Right lobe of liver (tissue), 6 donors: ENCODE measurements around the gene SHANK2. TPM values are rescaled to one million over a fixed set of nuclear protein-coding genes. Genes with fewer than 3 reads are reported as not detected.

Experiments used
- ATAC-seq, 4 donors: fragments of 200-7000 bp; cut with Tn5 transposase; one replicate each; pipeline ENCODE4 v1.9.1; 2020; ENCODE audit warnings: mild to moderate bottlenecking in 4 of 4, moderate library complexity in 4 of 4
- DNase-seq, 3 donors: peaks; one replicate each; pipeline ENCODE4 v3.0.0-alpha.2; 2020
- H3K27ac ChIP-seq, 3 donors: fragments of 200-600 bp; one replicate each; pipeline ENCODE4 v1.8.0; 2022
- H3K27me3 ChIP-seq, 2 donors: fragments of 200-600 bp; one replicate each; pipeline ENCODE4 v1.8.0; 2022
- H3K36me3 ChIP-seq, 4 donors: fragments of 200-600 bp; sonication (generic) in 1 of 4; one replicate each; pipeline versions ENCODE4 v1.5.1 to v1.8.0; 2017 to 2022; ENCODE audit warnings: control low read depth in 1 of 4
- H3K4me1 ChIP-seq, 4 donors: fragments of 200-600 bp; sonication (generic) in 1 of 4; one replicate each; pipeline versions ENCODE4 v1.5.1 to v1.8.0; 2017 to 2022; ENCODE audit warnings: control low read depth in 1 of 4
- H3K4me3 ChIP-seq, 3 donors: fragments of 200-600 bp; one replicate each; pipeline ENCODE4 v1.8.0; 2022
- H3K9me3 ChIP-seq, 4 donors: fragments of 200-600 bp; sonication (generic) in 1 of 4; one replicate each; pipeline versions ENCODE4 v1.5.1 to v1.8.0; 2017 to 2022; ENCODE audit warnings: control low read depth in 1 of 4
- POLR2A ChIP-seq: fragments of 450-650 bp; IDR thresholded peaks from one replicate; pipeline ENCODE4 v1.6.1; 2017; ENCODE audit warnings: antibody characterized with exemption, mild to moderate bottlenecking
- WGBS: methylation state at CpG from one replicate; pipeline ENCODE4 v1.1.6; 2018; ENCODE audit warnings: low coverage, low lambda C conversion rate; ENCODE audit not compliant: insufficient coverage; ENCODE audit errors: missing lambda C conversion rate; 5-methylcytosine and 5-hydroxymethylcytosine counted together
- intact Hi-C, 2 donors: fragments of 100-400 bp; cut with DNase I; formaldehyde crosslinking; loops; one replicate each; pipeline versions ENCODE4 v1.11.2 to v1.14.1; 2022
- total RNA-seq, 6 experiments: library from RNA; depleted of rRNA in 2 of 6; stranded (reverse); fragments of >200 nt in 2 of 6; fragmentation: NEBNext Ultra II Directional in 3 of 6; extraction: Animal tissue kit (Norgen Biotek cat#: 25700) in 3 of 6; gene quantifications; one replicate each; pipeline versions ENCODE4 v1.1.0 to v1.2.4, GENCODE V29; 2016 to 2023
- TF ChIP-seq, protein P1 (sequence below), 4 donors: fragments of 200-600 bp in 3 of 4; fragments of 450-650 bp in 1 of 4; IDR thresholded peaks; one replicate each; pipeline versions ENCODE4 v1.5.1 to v1.8.0; 2016 to 2022; ENCODE audit warnings: antibody characterized with exemption in 4 of 4, mild to moderate bottlenecking in 2 of 4
- donor health status: DM: no; HTN: yes; CAD: no.
- donor health status: DM: no; HTN: no; CAD: no.
- donor health status: DM: no; HTN: no; CAD: no.
- donor health status: DM: no; HTN: yes; CAD: no.
- donor health status: DM: no; HTN: yes; CAD: no.

Gene SHANK2
- total RNA-seq, 6 experiments from 2014 or later, result 21.9 to 50.3 (median 30.9) TPM

DNA sequence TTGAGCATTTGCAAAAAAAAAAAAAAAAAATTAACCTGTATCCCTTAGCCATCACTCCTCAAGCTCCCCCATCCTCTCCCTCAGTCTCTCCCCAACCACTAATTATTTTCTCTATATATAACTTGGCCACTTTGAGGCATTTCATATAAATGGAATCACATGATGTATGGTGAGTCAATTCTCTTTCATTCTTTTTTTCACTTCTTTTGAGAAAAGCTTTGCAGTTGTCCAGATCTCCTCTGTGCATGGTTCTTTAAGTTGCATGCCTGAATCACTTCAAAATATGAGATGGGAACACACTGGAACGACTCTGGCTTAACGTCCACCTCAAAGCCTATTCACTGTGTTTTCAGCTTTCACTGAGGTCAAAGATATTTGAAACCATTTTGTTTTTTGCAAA, 40.7 kb downstream of the SHANK2 start:
- WGBS, result 87% methylated on average over 2 of the region's 2 CpGs
- Histone ChIP-seq H3K4me3 (no peak overlapping the region), H3K27ac (no peak overlapping the region), H3K4me1 (peaks cover 0 to 48% (median 23%) of the 10 kb centered on the region in 4 donors), H3K36me3 (no peaks in the 10 kb centered on the region), H3K27me3 (no peaks in the 10 kb centered on the region), H3K9me3 (no peaks in the 10 kb centered on the region)
- DNase-seq (peak in 1 of 3 donors; percentile 7), ATAC-seq (no peak)
- intact Hi-C loops, result no loop called here
- TF ChIP-seq POLR2A, result no peak

DNA sequence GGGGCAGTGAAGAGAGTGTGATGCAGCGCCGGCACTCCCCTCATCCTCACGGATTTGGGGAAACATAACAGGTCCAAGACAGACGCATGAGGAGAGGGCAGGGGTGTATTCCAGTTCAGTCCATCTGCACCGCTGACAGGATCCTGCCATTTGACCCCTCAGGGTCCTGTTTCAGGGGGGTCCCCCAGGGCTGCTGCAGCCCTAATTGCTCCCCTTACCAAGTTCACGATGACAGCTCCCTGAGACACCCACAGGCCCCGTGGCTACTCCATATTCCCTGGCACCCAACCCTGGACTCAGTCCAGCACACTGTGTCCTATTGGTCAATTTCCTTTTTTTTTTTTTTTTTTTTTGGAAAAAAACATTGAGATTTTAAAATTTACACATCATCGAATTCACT, 41.5 kb downstream of the SHANK2 start:
- intact Hi-C loops, result no loop called here
- DNase-seq, result peak in 1 of 3 donors; percentile 69

DNA sequence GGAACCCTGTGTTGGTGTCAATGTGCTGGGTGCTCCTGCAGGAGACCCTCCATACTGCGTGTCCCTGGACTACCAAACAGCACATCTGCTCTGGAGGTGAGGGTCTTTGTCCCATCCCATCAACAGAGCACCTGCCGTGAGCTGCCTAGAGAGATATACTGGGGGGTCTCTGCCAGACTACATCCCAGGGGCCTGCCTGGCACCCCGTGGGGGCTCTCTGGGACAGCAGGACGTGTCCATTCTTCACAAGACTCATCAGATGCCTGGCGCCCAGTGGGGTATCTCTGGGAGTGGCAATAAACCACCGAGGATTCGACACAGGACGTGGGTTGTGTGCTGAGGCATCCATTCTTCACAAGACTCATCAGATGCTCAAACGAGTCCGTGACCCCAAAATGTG, 42.7 kb downstream of the SHANK2 start:
- H3K4me1 ChIP-seq, result peaks cover 0 to 57% (median 26%) of the 10 kb centered on the region in 4 donors
- intact Hi-C loops, result no loop called here

More for the DNA sequence above, 41.5 kb downstream of the SHANK2 start:
- H3K4me3 ChIP-seq, result no peak overlapping the region
- peak overlapping the region in 1 of 3 donors; percentile 24 for H3K27ac ChIP-seq
- WGBS, result 51% methylated on average over 7 of the region's 8 CpGs
- ATAC-seq, result no peak
- no peaks in the 10 kb centered on the region for H3K36me3 ChIP-seq
- H3K4me1 ChIP-seq, result peaks cover 0 to 54% (median 26%) of the 10 kb centered on the region in 4 donors
- H3K27me3 ChIP-seq, result no peaks in the 10 kb centered on the region
- H3K9me3 ChIP-seq, result no peaks in the 10 kb centered on the region
- TF ChIP-seq POLR2A, result no peak
- TF ChIP-seq, protein P1, sequence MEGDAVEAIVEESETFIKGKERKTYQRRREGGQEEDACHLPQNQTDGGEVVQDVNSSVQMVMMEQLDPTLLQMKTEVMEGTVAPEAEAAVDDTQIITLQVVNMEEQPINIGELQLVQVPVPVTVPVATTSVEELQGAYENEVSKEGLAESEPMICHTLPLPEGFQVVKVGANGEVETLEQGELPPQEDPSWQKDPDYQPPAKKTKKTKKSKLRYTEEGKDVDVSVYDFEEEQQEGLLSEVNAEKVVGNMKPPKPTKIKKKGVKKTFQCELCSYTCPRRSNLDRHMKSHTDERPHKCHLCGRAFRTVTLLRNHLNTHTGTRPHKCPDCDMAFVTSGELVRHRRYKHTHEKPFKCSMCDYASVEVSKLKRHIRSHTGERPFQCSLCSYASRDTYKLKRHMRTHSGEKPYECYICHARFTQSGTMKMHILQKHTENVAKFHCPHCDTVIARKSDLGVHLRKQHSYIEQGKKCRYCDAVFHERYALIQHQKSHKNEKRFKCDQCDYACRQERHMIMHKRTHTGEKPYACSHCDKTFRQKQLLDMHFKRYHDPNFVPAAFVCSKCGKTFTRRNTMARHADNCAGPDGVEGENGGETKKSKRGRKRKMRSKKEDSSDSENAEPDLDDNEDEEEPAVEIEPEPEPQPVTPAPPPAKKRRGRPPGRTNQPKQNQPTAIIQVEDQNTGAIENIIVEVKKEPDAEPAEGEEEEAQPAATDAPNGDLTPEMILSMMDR (IDR thresholded peaks at IDR 0.05), result no peak

DNA sequence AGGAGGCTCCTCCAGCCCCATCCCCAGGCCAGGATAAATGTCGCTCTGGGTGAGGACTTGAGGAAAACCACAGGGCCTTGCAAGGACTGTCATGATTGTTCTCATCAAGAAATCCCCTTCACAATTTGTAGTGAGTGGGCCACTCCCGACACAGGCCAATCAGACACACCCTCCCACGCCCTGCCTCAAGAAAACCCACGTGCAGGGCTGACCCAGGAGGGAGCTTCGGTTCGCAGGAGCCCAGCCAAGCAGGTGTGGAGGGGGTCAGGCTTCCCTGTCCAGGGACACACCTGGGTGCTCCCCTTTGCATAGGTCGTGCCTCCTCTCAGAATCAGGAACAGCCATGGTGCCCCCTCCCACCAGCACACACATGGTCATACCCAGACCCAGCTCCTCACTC, 43.2 kb downstream of the SHANK2 start:
- no peak for DNase-seq
- no peak for ATAC-seq
- Histone ChIP-seq H3K4me3 (no peak overlapping the region), H3K9me3 (no peaks in the 10 kb centered on the region), H3K27ac (peak overlapping the region in 2 of 3 donors; percentile 85 to 92), H3K4me1 (peaks cover 0 to 57% (median 26%) of the 10 kb centered on the region in 4 donors), H3K36me3 (no peaks in the 10 kb centered on the region), H3K27me3 (no peaks in the 10 kb centered on the region)
- no peak for TF ChIP-seq POLR2A
- TF ChIP-seq, protein P1 (IDR thresholded peaks at IDR 0.05), result no peak
- intact Hi-C loops, result no loop called here
- no CpG with 5 or more reads among the region's 7 CpGs for WGBS

More for the DNA sequence above, 42.7 kb downstream of the SHANK2 start:
- no peaks in the 10 kb centered on the region for H3K9me3 ChIP-seq
- no peak overlapping the region for H3K27ac ChIP-seq
- 69% methylated on average over 6 of the region's 10 CpGs for WGBS
- H3K4me3 ChIP-seq, result no peak overlapping the region
- TF ChIP-seq POLR2A, result no peak
- TF ChIP-seq, protein P1 (IDR thresholded peaks at IDR 0.05), result no peak
- no peaks in the 10 kb centered on the region for H3K27me3 ChIP-seq
- DNase-seq (peak in 1 of 3 donors; percentile 34), ATAC-seq (no peak)
- H3K36me3 ChIP-seq, result no peaks in the 10 kb centered on the region

DNA sequence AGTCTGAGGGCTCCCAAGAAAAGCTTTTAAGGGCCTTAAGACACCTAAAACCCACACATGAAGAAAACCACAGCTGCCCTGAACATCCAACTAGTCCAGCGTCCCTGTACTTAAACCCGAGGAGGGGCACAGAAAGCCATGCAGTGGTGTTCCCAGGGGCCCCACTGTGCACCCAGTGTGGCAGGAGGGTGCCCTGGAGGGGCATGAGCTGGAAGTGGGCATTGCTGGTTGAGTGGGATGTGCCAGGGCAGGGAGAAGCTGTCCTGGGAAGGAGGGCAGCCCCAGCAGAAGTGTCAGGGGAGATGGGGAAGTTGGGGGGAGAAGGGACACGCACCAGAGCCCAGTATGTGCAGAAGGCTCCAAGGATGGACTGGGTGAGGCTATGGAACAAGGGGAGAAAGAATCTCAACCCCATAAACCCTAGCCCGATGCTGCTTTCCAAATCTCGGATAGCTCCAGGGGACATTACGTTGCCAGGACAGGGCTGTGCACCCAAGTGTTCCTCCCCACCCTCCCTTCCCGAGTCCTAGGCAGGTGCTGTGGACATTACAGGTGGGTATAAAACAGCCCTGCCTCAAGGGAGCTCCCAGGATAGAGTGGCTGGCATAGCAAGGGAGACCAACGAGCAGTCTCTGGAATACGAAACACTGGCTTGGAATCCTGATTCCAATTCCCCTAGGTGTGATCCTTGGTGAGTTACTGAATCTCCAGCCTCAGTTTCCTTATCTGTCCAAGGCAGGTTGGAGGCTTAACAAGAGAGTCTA, 44.2 kb downstream of the SHANK2 start:
- peak overlapping the region in 2 of 3 donors; percentile 85 to 92 for H3K27ac ChIP-seq
- H3K4me1 ChIP-seq, result peaks cover 0 to 54% (median 23%) of the 10 kb centered on the region in 4 donors
- WGBS, result 44% methylated on average over 1 of the region's 9 CpGs

More for the DNA sequence above, 44.2 kb downstream of the SHANK2 start:
- Histone ChIP-seq H3K9me3 (no peaks in the 10 kb centered on the region), H3K4me3 (no peak overlapping the region), H3K36me3 (no peaks in the 10 kb centered on the region), H3K27me3 (no peaks in the 10 kb centered on the region)
- intact Hi-C loops, result no loop called here
- no peak for TF ChIP-seq POLR2A
- TF ChIP-seq, protein P1 (IDR thresholded peaks at IDR 0.05), result no peak
- DNase-seq (peak in 1 of 3 donors; percentile 41), ATAC-seq (no peak)
